ENCODE results near the gene CSNK1G3.

CSNK1G3 gene

GRCh38 chr5:123514615-123515355 lies 2.8 kb downstream of the CSNK1G3 start:
- no peak for DNase-seq

- no peak for DNase-seq
These were observed 3.9 kb downstream of the CSNK1G3 start for GRCh38 chr5:123515904-123516303.

- no peak for DNase-seq
These were observed 5.5 kb downstream of the CSNK1G3 start for GRCh38 chr5:123517476-123517875.

GRCh38 chr5:123518111-123518510 lies 6.1 kb downstream of the CSNK1G3 start:
- DNase-seq: no peak

GRCh38 chr5:123520677-123521247 lies 8.8 kb downstream of the CSNK1G3 start:
- no peak for DNase-seq

DNA sequence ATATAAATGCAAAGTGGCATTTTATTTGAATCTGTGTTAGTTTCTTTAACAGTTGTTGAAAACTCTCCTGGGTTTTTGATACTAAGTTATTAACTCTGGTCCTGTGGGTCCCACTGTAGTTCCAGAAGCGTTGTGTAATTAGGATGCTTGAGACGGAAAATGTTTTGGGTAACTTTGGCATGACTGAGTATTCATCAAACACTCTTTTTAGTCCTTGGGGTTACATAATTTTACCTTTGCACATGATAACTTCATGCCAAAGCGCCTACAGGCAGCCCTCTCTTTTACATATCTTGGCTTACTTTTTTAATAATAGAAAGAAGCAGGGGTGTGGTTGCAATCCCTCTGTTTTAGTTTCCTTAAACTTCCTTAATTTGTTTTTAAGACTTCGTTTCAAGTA lies 12.2 kb downstream of the CSNK1G3 start:
- no peak for DNase-seq

DNA sequence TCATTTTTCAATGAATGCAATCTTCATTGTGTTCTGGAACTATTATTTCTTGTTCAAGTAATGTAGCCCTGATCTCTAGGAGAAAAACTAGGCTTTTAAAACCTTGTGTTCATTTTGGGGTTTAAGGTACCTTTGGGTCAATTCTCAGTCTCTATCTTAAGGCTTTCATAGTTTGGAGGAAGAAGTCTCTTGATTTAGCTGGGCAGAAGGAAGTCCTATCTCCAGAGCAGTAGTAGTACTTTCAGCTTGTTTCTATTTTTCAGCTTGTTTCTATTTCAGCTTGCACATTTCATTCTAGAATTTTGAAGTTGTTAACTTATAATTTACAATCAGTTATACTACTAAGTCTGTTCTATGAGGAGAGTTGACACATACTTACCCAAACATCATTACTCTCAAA lies 15.2 kb downstream of the CSNK1G3 start:
- DNase-seq: no peak

GRCh38 chr5:123528065-123528464 lies 16.1 kb downstream of the CSNK1G3 start:
- no peak for DNase-seq

DNA sequence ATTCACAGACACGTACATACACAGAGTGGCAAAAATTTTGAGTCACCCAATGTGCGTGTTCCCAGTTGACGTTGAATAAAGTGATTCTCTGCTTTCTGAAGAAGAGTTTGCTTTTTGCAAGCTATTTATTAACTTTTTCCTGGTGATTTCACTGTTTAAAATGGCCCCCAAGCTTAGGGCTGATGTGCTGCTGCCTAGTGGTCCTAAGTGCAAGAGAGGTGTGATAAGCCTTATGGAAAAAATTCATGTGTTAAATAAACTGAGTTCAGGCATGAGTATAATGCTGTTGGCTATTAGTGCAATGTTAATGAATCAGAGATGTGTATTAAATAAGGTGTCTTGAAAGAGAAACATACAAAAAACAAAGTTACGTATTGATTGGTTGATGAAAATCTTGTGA lies 16.9 kb downstream of the CSNK1G3 start:
- no peak for DNase-seq

DNA sequence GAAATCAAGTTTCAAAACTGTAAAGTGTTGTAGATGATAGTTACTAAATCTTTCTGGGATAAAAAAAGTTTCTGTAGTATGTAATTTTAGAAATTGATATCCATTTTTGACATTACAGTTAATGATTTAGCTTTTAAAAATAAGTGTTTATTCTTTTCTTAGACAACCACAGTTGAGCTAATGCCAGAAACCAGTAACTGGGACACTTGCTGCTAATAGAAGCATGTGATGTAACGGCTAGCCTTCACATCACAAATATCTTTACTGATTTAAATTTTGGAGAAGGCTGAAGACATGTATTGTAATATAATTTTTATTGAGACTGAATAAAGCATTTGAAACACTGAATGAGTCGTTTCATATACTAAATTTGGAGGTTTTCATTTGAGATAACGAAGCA lies 18.8 kb downstream of the CSNK1G3 start:
- DNase-seq: no peak

DNA sequence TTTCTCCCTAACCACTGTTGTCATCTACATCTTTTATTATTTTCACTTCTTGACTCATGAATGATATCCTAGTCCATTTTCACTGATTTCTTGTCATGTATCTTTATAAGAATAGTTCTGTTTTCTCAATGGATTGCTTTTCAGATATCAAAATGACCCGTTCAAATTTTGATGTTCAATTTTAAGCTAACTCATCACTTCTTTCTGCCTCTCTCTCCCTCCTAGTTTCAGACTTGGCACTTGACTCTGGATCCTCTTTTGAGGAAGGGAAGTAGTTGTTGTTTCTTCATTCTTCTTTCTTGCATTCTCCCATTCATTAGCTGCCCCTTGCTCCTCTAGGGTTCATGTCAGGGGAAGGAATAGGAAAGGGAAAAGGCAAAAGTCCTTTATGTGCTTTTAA lies 23.7 kb downstream of the CSNK1G3 start:
- no peak for DNase-seq

DNA sequence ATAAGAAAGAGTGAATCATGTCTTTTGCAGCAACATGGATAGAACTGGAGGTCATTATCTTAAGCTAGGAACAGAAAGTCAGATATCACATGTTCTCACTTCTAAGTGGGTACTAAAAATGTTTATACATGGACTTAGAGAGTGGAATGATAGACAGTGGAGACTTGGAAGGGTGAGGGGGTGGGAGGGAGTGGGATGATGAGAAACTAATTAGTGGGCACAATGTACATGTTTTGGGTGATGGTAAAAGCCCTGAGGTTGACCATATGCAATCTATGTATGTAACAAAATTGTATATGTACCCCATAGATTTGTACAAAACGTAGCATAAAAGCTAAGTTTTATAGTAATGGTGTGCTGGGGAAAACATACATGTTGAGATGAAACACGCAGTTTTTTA lies 25.3 kb downstream of the CSNK1G3 start:
- no peak for DNase-seq

DNA sequence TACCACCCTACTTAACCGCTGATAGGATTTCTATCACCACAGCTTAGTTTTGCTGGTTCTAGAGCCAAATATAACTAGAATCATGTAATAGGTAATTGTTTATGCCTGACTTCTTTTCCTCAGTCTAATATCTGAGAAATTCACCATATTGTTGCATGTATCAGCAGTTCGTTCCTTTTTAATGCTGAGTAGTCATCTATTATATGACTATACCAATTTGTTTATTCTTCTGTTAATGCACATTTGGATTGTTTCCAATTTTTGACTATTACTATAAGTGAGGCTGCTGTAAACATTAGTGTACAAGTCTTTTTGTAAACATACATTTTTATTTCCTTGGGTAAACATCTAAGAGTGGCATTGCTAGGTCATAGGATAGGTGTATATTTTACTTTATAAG lies 25.9 kb downstream of the CSNK1G3 start:
- no peak for DNase-seq

GRCh38 chr5:123538670-123539459 lies 26.9 kb downstream of the CSNK1G3 start:
- DNase-seq: peak; percentile 34

DNA sequence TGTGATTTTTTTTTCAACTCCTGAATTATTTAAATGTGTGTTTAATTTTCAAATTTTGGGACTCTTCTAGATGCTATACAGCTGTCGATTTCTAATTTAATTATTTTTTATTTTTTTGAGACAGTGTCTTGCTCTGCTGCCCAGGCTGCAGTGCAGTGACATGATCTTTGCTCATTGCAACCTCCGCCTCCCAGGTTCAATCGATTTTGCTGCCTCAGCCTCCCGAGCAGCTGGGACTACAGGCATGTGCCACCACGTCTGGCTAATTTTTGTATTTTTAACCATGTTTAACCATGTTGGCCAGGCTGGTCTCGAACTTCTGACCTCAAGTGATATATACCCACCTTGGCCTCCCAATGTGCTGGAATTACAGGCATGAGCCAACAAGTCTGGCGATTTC lies 28.6 kb downstream of the CSNK1G3 start:
- DNase-seq: no peak

DNA sequence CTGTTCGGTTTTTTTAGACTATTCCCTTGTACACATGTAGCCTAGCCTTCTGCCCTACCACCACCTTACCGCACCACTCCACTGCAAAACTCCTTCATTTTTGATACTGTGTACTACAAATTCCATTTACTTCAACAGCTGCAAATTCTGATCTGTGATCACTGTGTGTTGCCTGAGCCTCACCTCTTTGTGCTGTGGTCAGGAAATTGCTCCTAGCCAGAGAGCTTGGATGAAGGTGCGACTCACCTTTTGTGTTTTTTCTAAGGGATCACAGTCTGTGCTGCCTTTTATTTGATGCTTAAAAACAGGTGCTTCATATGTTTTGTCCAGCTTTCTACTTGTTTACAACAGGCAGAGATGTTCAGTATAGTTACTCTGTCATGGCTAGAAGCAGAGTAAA lies 31.5 kb downstream of the CSNK1G3 start:
- no peak for DNase-seq

DNA sequence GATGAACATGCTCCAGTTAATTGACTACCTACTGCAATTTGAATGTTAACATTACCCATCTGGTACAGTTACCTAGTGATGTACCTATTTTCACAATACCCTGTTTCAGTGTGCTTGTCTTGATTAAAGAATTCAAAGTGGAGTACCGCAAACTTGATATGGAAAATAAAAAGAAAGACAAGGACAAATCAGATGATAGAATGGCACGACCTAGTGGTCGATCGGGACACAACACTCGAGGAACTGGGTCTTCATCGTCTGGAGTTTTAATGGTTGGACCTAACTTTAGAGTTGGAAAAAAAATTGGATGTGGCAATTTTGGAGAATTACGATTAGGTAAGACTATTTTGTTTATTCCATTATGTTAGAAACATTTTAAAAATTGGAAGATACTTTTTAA lies 33.5 kb downstream of the CSNK1G3 start:
- DNase-seq: no peak

- DNase-seq: no peak
These were observed 34.7 kb downstream of the CSNK1G3 start for GRCh38 chr5:123546657-123547056.

DNA sequence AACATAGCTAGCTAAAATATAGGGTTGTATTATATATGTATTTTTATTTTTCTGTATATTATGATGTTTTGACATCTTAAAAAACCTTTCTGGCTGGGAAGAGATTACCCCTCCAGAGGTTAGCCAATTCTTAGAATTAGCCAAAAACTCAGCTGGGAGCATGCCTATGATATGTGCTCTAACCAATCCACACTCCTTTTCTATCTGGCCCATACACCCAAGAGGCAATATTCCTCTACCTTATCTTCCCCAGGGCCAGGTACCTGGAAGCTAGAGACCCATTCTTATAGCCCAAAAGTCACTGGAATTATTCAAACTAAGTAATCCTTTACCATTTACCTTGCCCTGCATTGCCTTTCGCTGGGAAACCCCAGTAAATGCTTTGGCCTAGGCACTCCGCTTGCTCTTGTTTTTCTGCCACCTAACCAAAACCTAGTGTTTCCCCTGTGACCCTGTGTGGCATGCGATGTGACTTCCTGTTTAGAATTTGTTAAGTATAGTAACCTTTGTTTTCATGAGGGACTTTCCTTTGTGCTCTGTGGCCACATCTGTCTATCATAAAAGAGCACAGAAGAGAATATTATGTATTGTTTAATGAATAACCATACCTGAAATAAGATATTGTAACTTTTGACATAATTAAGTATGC lies 37.4 kb downstream of the CSNK1G3 start:
- DNase-seq: no peak

DNA sequence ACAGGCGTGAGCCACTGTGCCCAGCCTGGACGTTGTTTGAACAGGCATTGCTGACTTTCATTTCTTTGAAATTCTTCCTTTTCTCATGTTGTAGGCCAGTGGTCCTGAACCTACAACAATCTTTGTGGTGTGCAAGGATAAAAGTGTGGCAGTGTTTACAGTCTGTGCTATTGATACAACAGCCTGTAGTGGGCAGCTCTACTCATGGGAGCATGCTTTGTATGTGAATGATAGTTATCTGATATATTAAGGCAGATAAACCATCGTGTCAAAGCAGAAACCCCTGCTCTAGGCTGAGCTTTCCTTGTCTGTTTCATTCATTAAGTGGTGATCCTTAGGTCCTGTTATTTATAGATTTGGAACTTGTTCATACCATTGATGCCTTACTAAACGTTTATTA lies 42.6 kb downstream of the CSNK1G3 start:
- DNase-seq: no peak

DNA sequence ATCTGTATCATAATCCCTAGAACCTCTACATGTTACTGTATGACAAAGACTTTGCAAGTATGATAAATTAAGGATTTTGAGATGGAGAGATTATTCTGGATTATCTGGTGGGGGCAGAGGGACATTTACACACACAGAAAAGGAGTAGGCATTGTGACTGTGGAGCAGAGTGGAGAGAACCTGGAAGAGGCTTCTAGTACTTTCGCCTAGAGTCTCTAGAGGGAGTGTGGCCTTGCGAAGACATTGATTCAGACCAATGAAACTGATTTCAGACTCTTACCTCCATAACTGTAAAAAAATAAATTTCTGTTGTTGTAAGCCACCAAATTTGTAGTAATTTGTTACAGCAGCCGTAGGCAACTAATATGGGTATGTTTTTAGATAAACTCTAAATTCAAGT lies 45.9 kb downstream of the CSNK1G3 start:
- no peak for DNase-seq

DNA sequence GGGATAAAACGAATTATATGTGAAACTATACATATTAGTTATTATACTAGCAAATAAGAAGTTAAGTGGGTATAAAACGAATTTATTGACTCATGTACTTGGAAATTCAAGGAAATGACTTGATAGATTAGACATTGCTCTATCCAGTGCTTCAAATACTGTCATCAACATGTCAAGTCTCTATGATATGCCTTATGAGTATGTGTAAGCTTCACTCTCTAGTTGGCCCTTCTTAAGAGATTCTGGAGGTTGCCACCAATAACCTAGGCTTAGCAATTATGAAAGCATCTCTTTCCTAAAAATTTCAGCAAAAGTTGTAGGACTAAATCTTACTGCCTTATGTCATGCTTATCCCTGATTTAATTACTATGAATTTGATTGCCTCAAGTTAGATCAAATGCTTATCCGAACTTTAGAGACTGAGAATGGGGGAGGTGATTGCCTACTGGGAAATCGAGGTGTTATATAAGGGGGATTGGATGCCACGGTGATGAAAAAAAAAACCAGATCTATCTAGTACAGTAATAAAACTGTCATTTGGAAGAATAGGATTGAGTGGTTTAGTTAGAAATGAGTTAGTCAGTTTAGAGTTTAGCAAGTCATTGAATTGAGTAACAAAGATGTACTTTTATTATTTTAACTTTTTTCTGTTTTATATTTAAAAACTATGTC lies 46.9 kb downstream of the CSNK1G3 start:
- DNase-seq: no peak

GRCh38 chr5:123559434-123559775 lies 47.4 kb downstream of the CSNK1G3 start:
- DNase-seq: no peak
